HepG2 (cell line): Measurements from ENCODE around the gene HYAL2. TPM values are rescaled to one million over a fixed set of nuclear protein-coding genes. Genes with fewer than 3 reads are reported as not detected.

Experiments used
- ARID2 ChIP-seq: sonication (generic); formaldehyde crosslinking; IDR thresholded peaks from 2 replicates; pipeline ENCODE4 v1.8.1; 2022; ENCODE audit warnings: mild to moderate bottlenecking, missing genetic modification reagents, borderline replicate concordance
- CBFB ChIP-seq: sonication (generic); formaldehyde crosslinking; IDR thresholded peaks from 2 replicates; pipeline ENCODE4 v1.4.0; 2020; ENCODE audit warnings: missing genetic modification reagents
- DMTF1 ChIP-seq: sonication (generic); formaldehyde crosslinking; IDR thresholded peaks from 2 replicates; pipeline ENCODE4 v1.4.0; 2020; ENCODE audit warnings: mild to moderate bottlenecking, missing genetic modification reagents
- EZH2 ChIP-seq: conservative IDR thresholded peaks from 2 replicates; pipeline ENCODE4 v1.6.1; 2012; ENCODE audit warnings: mild to moderate bottlenecking, low read depth, low read length, moderate library complexity
- FOXK2 ChIP-seq: fragments of 450-650 bp; IDR thresholded peaks from 2 replicates; pipeline ENCODE4 v1.6.1; 2016
- GABPB1 ChIP-seq: IDR thresholded peaks from 2 replicates; pipeline ENCODE4 v1.6.1; 2016; ENCODE audit warnings: mild to moderate bottlenecking, missing genetic modification reagents, moderate library complexity, missing compliant biosample characterization
- HDAC6 ChIP-seq: fragments of 200-600 bp; sonication (generic); IDR thresholded peaks from 2 replicates; pipeline ENCODE4 v1.7.0; 2017; ENCODE audit warnings: mild to moderate bottlenecking, antibody characterized with exemption, low read length, low read depth
- HIVEP1 ChIP-seq: sonication (generic); formaldehyde crosslinking; IDR thresholded peaks from 2 replicates; pipeline ENCODE4 v1.4.0; 2020; ENCODE audit warnings: mild to moderate bottlenecking, missing genetic modification reagents
- MTF2 ChIP-seq: sonication (generic); formaldehyde crosslinking; IDR thresholded peaks from 2 replicates; pipeline ENCODE4 v1.5.0; 2020; ENCODE audit warnings: missing genetic modification reagents, borderline replicate concordance
- NFE2 ChIP-seq: sonication (generic); formaldehyde crosslinking; IDR thresholded peaks from 2 replicates; pipeline ENCODE4 v1.4.0; 2020; ENCODE audit warnings: missing genetic modification reagents
- NKX3-1 ChIP-seq: sonication (generic); formaldehyde crosslinking; IDR thresholded peaks from 2 replicates; pipeline ENCODE4 v1.5.0; 2020; ENCODE audit warnings: missing genetic modification reagents
- NR2F2 ChIP-seq: IDR thresholded peaks from 2 replicates; pipeline ENCODE4 v1.6.1; 2012; ENCODE audit warnings: low read depth, inconsistent platforms, borderline replicate concordance
- POLR2A ChIP-seq, 2 experiments: IDR thresholded peaks; 2 replicates each; pipeline ENCODE4 v1.6.1; 2011; ENCODE audit warnings: low read depth in 2 of 2, low read length in 2 of 2, mild to moderate bottlenecking in 1 of 2, moderate library complexity in 1 of 2; ENCODE audit not compliant: insufficient read depth in 1 of 2
- RFX5 ChIP-seq: IDR thresholded peaks from 2 replicates; pipeline ENCODE4 v1.6.1; 2011; ENCODE audit warnings: low read depth, low read length, improper control_type of control experiment
- STAT5B ChIP-seq: sonication (generic); formaldehyde crosslinking; IDR thresholded peaks from 2 replicates; pipeline ENCODE4 v1.4.0; 2020; ENCODE audit warnings: missing genetic modification reagents
- TBX2 ChIP-seq: sonication (generic); formaldehyde crosslinking; IDR thresholded peaks from 2 replicates; pipeline ENCODE4 v1.5.0; 2020; ENCODE audit warnings: missing genetic modification reagents, mild to moderate bottlenecking, borderline replicate concordance
- TP53 ChIP-seq: sonication (generic); formaldehyde crosslinking; conservative IDR thresholded peaks from 2 replicates; pipeline ENCODE4 v1.4.0; 2020; ENCODE audit warnings: missing genetic modification reagents
- ZFP36L2 ChIP-seq: sonication (generic); formaldehyde crosslinking; IDR thresholded peaks from 2 replicates; pipeline ENCODE4 v1.4.0; 2020; ENCODE audit warnings: missing genetic modification reagents
- ZMAT3 ChIP-seq: sonication (generic); formaldehyde crosslinking; conservative IDR thresholded peaks from 2 replicates; pipeline ENCODE4 v1.7.0; 2021; ENCODE audit warnings: missing genetic modification reagents
- ZNF124 ChIP-seq: sonication (generic); formaldehyde crosslinking; IDR thresholded peaks from 2 replicates; pipeline ENCODE4 v1.4.0; 2020; ENCODE audit warnings: missing genetic modification reagents
- ZNF44 ChIP-seq: sonication (generic); formaldehyde crosslinking; IDR thresholded peaks from 2 replicates; pipeline ENCODE4 v1.5.1; 2020; ENCODE audit warnings: mild to moderate bottlenecking, missing genetic modification reagents
- ZNF557 ChIP-seq: sonication (generic); formaldehyde crosslinking; IDR thresholded peaks from 2 replicates; pipeline ENCODE4 v1.4.0; 2020; ENCODE audit warnings: missing genetic modification reagents
- ZNF614 ChIP-seq: IDR thresholded peaks from 2 replicates; pipeline ENCODE4 v1.6.1; 2018; ENCODE audit warnings: missing biosample characterization, missing genetic modification reagents, inconsistent platforms, borderline replicate concordance
- ZNF616 ChIP-seq: sonication (generic); formaldehyde crosslinking; IDR thresholded peaks from 2 replicates; pipeline ENCODE4 v1.5.0; 2020; ENCODE audit warnings: low read depth, mild to moderate bottlenecking, missing genetic modification reagents
- ZNF703 ChIP-seq: sonication (generic); formaldehyde crosslinking; IDR thresholded peaks from 2 replicates; pipeline ENCODE4 v1.5.1; 2020; ENCODE audit warnings: missing genetic modification reagents, mild to moderate bottlenecking, moderate library complexity, borderline replicate concordance
- ZNF713 ChIP-seq: sonication (generic); formaldehyde crosslinking; IDR thresholded peaks from 2 replicates; pipeline ENCODE4 v1.4.0; 2020; ENCODE audit warnings: mild to moderate bottlenecking, missing genetic modification reagents
- ZNF75D ChIP-seq: sonication (generic); formaldehyde crosslinking; IDR thresholded peaks from 2 replicates; pipeline ENCODE4 v1.8.1; 2023; ENCODE audit warnings: missing genetic modification reagents, mild to moderate bottlenecking, borderline replicate concordance
- ZNF816 ChIP-seq: sonication (generic); formaldehyde crosslinking; IDR thresholded peaks from 2 replicates; pipeline ENCODE4 v1.8.0; 2022; ENCODE audit warnings: missing genetic modification reagents, mild to moderate bottlenecking, borderline replicate concordance
- ZSCAN5A ChIP-seq: sonication (generic); formaldehyde crosslinking; IDR thresholded peaks from 2 replicates; pipeline ENCODE4 v1.8.0; 2022; ENCODE audit warnings: mild to moderate bottlenecking, missing genetic modification reagents, borderline replicate concordance
- polyA plus RNA-seq, 8 experiments: library from polyadenylated mRNA; depleted of rRNA in 3 of 8; stranded (reverse) in 7 of 8; unstranded in 1 of 8; fragments of >200 nt; fragmentation: Illumina TruSeq in 4 of 8; extraction: Trizol in 4 of 8; gene quantifications; 2 replicates each; pipeline versions ENCODE4 v1.2.1 to v1.2.3, GENCODE V29; 2011 to 2016; ENCODE audit warnings: low read depth in 4 of 8, missing spikeins in 1 of 8, mixed read lengths in 1 of 8; ENCODE audit not compliant: insufficient read depth in 1 of 8
- total RNA-seq, 5 experiments: library from RNA; depleted of rRNA; stranded (reverse); fragments of >200 nt; fragmentation: Illumina TruSeq; extraction: Trizol; gene quantifications; 2 replicates each; pipeline ENCODE4 v1.2.3, GENCODE V29; 2016; ENCODE audit warnings: low read depth in 1 of 5

HYAL2 gene
- total and polyA plus RNA-seq, 2 of the 13 experiments (the other 11 are each of a cell fraction or from before 2014, with no cell fraction given): 76.2 to 102 TPM

GRCh38 chr3:50350527-50351322, 28.2 kb upstream of the HYAL2 start, which contains the start of the genes CYB561D2 and NPRL2 (continued):
- TF ChIP-seq HIVEP1 (CRISPR knock-in tag) (peak; percentile 97), EZH2 (no peak), RFX5 (no peak), ZFP36L2 (no peak), NFE2 (CRISPR knock-in tag) (no peak), ZMAT3 (CRISPR knock-in tag) (peak; percentile 91), ZNF614 (CRISPR knock-in tag) (peak; percentile 84), MTF2 (CRISPR knock-in tag) (peak; percentile 58; the same call in 1 of the 2 replicates), ARID2 (CRISPR knock-in tag) (peak; percentile 98), TBX2 (CRISPR knock-in tag) (peak; percentile 93), ZNF44 (CRISPR knock-in tag) (peak; percentile 83), FOXK2 (no peak), ZNF816 (CRISPR knock-in tag) (peak; percentile 84; the same call in 1 of the 2 replicates), HDAC6 (no peak), POLR2A (IDR thresholded peaks at IDR 0.05; ENCODE audit: insufficient read depth in 1 of 2, low read depth in 2 of 2, low read length in 2 of 2) (peak in 1 of 2 experiments; percentile 72; a peak in 2 of 4 replicates), CBFB (CRISPR knock-in tag) (peak; percentile 76; the same call in 1 of the 2 replicates), STAT5B (CRISPR knock-in tag) (0 out of 2 replicates have a peak, but pooled peaks have one; percentile 13), ZNF124 (CRISPR knock-in tag) (peak; percentile 95), ZNF557 (no peak), DMTF1 (no peak), ZNF616 (CRISPR knock-in tag) (peak; percentile 97), NKX3-1 (peak; percentile 77; the same call in 1 of the 2 replicates), ZNF713 (CRISPR knock-in tag) (no peak), GABPB1 (CRISPR knock-in tag) (peak; percentile 96), TP53 (no peak), ZNF703 (CRISPR knock-in tag) (no peak), ZNF75D (CRISPR knock-in tag) (peak; percentile 55; the same call in 1 of the 2 replicates), NR2F2 (no peak; the same call in 1 of the 2 replicates), ZSCAN5A (peak; percentile 96)
